HG02885 (cell line): ENCODE measurements around the gene RCL1.

Experiments used
- ATAC-seq: cut with Tn5 transposase; IDR thresholded peaks from one replicate; pipeline ENCODE4 v1.9.1; 2021; ENCODE audit warnings: mild to moderate bottlenecking; ENCODE audit not compliant: unreplicated experiment, poor library complexity

Gene RCL1

GRCh38 chr9:4837261-4838188, 44.8 kb downstream of the RCL1 start:
- ATAC-seq, result no peak

- ATAC-seq, result peak; percentile 52
These were observed 45.4 kb downstream of the RCL1 start for GRCh38 chr9:4838189-4838546.

GRCh38 chr9:4839470-4839912, 46.7 kb downstream of the RCL1 start:
- no peak for ATAC-seq

- no peak for ATAC-seq
These were observed 47.3 kb downstream of the RCL1 start for GRCh38 chr9:4840018-4840417.

- no peak for ATAC-seq
These were observed 49.5 kb downstream of the RCL1 start for GRCh38 chr9:4842213-4842612.

- no peak for ATAC-seq
These were observed 50.0 kb downstream of the RCL1 start for GRCh38 chr9:4842734-4843133.

GRCh38 chr9:4844056-4844838, 51.5 kb downstream of the RCL1 start:
- no peak for ATAC-seq

- ATAC-seq, result no peak
These were observed 56.6 kb downstream of the RCL1 start for GRCh38 chr9:4849369-4849768.

- ATAC-seq, result no peak
These were observed 58.0 kb downstream of the RCL1 start for GRCh38 chr9:4850603-4851310.

- ATAC-seq, result no peak
These were observed 59.7 kb downstream of the RCL1 start for GRCh38 chr9:4852419-4852818.

GRCh38 chr9:4854265-4854590, 61.5 kb downstream of the RCL1 start:
- ATAC-seq, result no peak

- no peak for ATAC-seq
These were observed 63.1 kb downstream of the RCL1 start for GRCh38 chr9:4855841-4856240.

- ATAC-seq, result no peak
These were observed 64.5 kb downstream of the RCL1 start for GRCh38 chr9:4857163-4857810.

- no peak for ATAC-seq
These were observed 66.3 kb downstream of the RCL1 start for GRCh38 chr9:4859035-4859434.

- no peak for ATAC-seq
These were observed 67.6 kb downstream of the RCL1 start for GRCh38 chr9:4860383-4860782.

GRCh38 chr9:4861145-4861544, 68.4 kb downstream of the RCL1 start:
- no peak for ATAC-seq

- no peak for ATAC-seq
These were observed 69.2 kb downstream of the RCL1 start for GRCh38 chr9:4861736-4862451.

GRCh38 chr9:4862506-4863250, 69.9 kb downstream of the RCL1 start:
- no peak for ATAC-seq

- no peak for ATAC-seq
These were observed 71.5 kb downstream of the RCL1 start for GRCh38 chr9:4864234-4864661.
